ENCODE data around the gene TOP2A.
A peak's percentile ranks its signal among the peaks of the same experiment; 100 is the strongest.
"Not testable (repeated sequence)": the region's sequence is repeated elsewhere in the genome, so short reads cannot be mapped to it uniquely, and the experiment has no call there.

TOP2A gene

DNA sequence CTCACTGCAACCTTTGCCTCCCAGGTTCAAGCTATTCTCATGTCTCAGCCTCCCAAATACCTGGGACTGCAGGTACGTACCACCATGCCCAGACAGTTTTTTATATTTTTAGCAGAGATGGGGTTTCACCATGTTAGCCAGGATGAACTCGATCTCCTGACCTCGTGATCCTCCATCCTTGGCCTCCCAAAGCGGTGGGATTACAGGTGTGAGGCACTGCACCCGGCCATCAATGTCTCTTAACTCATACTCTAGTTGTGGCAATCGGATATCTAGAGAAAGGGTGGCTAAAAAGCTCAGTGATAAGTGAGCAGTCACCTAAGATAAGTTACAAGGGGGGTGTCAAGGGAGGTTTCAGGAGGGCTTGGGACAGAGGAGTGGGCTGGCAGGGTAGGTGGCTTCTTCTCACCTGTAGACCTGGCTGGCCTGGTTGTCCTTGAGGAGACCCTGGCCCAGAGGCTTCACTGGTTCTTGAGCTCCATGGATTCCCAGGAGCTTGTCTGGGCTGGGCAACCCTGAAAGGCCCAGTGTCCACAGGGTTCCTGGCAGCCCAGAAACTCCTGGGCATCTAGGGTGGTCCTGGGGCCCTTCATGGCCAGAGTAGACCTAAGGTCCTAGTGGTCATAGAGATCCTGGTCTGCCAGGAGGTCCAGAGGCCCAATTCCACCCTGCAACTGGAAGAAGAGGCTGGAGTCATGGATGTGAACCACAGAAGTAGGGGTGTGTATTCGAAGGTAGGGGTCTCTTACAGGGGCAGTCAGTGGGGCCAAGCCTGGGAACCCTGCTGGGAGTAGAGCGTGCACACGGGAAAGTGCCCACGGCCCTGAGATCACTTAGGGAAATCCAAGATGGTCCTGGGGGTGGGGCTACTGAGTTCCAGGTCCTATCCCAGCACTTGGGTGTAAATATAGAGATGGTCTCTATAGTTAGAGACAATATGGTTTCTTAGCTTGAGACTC is 12.9 kb upstream of the TOP2A start:
- DNase-seq: no peak

GRCh38 chr17:40427002-40427491 is 9.4 kb upstream of the TOP2A start:
- no peak for DNase-seq

- DNase-seq: no peak
Observed at GRCh38 chr17:40425741-40426140, 8.0 kb upstream of the TOP2A start.

DNA sequence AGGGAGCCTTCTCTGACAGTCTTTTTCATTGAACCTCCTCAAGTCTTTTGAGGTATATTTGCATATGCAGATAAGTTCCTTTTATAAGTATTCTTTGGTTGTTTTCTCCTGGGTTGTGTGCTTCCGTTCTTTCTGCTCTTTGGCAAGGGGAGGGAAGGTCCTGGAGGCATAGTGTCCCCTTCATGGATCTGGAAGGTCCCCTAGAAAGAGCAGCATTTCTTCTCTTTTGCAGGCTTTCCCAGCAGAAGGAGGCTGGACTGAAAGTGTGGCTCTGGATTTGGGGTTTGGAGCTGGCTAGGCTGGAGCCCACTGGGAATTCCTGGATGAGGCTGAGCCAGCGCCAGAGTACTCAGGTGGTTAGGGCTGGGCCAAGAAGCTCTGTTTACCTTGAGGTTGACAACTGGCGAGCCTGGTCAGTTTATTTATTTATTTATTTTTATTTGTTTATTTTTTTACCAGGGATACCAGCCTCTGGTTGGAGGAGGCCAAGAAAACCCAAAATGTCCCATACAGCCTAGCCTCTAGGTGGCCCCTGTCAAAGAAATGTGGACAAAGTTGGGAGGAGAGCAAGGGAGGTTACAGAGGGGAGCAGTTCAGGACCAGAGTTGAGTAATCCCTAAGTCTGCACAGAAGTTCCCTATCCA is 5.4 kb upstream of the TOP2A start:
- no peak for DNase-seq

DNA sequence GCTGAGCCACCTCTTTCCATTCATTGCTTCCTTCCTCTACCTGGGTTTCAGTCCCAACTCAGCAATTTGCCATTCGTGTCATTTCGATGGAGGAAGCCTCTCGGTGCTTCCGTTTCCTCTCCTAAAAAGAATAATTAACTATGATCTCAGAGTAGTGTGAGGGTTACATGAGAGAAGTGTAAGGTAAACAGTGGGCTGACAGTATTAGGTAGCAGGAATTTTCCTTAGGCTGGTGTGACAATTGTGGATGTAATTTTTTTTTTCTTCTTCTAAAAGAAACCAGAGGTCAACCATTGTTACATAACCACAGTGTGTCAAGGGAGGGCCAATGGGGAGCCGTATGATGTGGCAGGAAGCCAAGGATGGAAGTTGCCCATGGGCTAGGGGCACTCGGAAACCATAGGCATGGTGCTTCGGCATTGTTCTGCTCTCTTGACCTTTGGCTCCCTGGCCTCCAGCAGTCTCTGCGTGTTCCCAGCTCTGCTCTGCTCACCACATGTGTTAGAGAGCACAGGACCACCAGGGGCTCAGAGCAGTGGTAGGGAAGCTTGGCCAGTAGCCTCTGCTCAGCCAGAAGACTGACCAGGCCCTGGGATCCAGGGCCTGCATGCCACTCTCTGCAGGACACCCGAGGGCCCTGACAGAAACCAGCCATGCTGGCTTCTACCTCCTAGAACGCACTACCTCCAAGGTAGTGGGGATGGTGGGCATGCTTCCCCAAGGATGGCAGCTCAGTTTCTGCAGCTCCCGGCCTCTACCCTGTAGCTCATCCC is 2.0 kb upstream of the TOP2A start:
- no peak for DNase-seq

DNA sequence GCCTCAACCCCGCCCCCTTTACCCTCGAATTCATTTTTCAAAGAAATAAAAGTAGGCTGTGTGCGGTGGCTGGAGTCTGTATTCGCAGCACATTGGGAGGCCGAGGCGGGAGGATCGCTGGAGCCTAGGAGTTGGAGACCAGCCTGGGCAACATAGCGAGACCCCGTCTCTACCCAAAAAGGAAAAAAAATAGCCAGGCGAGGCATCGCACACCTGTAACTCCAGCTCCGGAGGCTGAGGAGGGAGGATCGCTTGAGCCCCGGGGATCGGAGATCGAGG is 671 bp upstream of the TOP2A start:
- no peak for DNase-seq

- DNase-seq: no peak
Observed at GRCh38 chr17:40417258-40417608, 463 bp downstream of the TOP2A start.

GRCh38 chr17:40416671-40417070 is 1.0 kb downstream of the TOP2A start:
- no peak for DNase-seq

- no peak for DNase-seq
Observed at GRCh38 chr17:40415390-40415789, 2.3 kb downstream of the TOP2A start.

DNA sequence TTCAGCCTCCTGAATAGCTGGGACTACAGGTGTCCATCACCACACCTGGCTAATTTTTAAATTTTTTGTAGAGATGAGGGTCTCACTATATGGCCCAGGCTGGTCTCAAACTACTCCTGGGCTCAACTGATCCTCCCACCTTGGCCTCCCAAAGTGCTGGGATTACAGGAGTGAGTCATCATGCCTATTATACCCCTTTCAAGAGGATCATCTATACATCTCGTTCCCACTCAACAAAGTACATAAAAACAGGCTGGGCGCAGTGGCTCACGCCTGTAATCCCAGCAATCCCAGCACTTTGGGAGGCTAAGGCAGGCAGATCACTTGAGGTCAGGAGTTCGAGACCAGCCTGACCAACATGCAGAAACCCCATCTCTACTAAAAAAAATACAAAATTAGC is 3.4 kb downstream of the TOP2A start:
- not testable (repeated sequence) for DNase-seq

DNA sequence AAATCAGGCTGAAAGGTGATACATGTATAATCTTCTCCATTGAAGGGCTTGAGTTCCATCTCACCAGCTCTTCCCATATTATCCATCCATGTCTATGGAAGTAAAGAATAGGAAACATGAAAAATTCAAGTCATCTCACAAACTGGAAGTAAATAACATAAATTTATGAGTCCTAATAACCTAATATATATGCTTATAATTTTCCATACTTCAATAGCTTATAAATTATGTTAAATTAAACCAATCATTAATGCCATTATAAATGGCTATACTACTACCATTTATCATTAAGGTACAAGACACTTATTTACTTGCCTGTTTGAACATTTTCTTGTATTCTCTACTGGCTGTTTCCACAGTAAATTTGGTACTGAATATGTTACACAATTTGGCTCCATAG is 4.8 kb downstream of the TOP2A start:
- DNase-seq: no peak

GRCh38 chr17:40411821-40412220 is 5.9 kb downstream of the TOP2A start:
- no peak for DNase-seq

DNA sequence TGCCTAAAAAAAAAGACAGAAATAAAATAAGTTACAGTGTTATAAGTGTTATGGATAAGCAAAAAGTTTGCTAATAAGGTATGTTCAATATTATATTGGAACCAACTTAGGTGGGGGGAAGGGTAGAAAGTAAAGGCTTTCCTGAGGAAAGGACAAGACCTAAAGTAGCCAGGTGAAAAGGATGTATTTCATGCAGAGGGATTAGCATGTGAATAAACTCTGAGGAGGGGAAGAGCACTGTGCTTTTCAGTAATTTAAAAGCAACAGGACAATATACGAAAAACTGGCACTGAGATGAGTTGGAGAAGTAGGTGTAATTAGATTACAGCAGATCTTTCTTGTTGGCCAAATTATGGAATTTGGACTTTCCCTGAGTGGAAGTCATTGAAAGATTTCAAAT is 7.6 kb downstream of the TOP2A start:
- no peak for DNase-seq

GRCh38 chr17:40409540-40409939 is 8.2 kb downstream of the TOP2A start:
- not testable (repeated sequence) for DNase-seq

DNA sequence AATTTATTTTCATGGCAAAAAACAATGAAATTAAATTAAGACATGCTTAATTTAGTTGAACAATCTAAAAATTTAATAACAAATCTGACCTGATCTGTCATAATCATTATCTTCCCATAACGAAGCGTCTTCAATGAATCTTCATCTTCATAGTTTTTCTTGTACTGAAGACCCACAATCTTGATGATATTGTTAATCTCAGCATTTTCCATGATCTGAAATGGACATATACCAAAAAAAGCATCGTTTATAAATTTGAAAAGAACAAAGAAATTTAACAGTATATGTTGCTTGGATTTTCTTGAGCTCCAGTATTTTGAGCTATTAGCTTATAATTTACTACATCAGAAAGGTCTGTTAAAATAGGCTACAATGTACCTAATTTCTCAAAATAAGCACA is 10.2 kb downstream of the TOP2A start:
- no peak for DNase-seq

GRCh38 chr17:40404003-40404402 is 13.7 kb downstream of the TOP2A start:
- no peak for DNase-seq

GRCh38 chr17:40402668-40403067 is 15.0 kb downstream of the TOP2A start:
- no peak for DNase-seq

- DNase-seq: peak; percentile 17
Observed at GRCh38 chr17:40399185-40399584, 18.5 kb downstream of the TOP2A start.

GRCh38 chr17:40386555-40386954 is 31.1 kb downstream of the TOP2A start:
- not testable (repeated sequence) for DNase-seq

- DNase-seq: no peak
Observed at GRCh38 chr17:40382251-40382650, 35.4 kb downstream of the TOP2A start.

DNA sequence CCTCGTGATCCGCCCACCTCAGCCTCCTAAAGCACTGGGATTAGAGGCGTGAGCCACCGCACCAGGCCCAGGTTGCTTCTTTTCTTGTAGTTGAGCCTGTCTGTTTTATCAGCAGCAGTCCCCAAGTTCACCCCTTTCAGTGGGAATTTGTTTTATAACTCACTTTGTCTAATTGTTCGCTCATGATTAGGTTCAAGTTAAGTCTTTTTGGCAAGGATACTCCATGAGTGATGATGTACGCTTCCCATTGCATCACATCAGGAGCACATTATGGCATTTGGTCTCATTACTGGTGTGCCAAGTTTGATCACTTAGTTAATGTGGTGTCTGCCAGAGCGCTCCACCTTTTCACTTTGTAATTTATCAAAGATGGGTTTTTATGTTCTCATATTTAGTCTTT is 38.7 kb downstream of the TOP2A start:
- DNase-seq: no peak

DNA sequence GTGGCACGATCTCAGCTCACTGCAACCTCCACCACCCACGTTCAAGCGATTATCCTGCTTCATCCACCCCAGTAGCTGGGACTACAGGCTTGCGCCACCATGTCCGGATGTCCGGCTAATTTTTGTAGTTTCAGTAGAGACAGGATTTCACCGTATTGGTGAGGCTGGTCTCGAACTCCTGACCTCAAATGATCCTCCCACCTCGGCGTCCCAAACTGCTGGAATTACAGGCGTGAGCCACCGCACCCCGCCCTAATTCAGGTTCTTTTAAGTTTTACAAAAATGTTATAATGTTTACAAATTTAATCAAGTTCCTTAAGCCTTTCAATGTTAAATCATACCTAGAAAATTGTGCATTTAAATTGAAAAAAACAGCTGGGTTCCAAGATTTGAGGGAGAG is 39.9 kb downstream of the TOP2A start:
- DNase-seq: no peak

- DNase-seq: not testable (repeated sequence)
Observed at GRCh38 chr17:40376541-40376940, 41.2 kb downstream of the TOP2A start.
